ENCODE measurements around the gene CCDC74A.

- TF ChIP-seq CTCF (conservative IDR thresholded peaks at IDR 0.05; ENCODE audit: low read depth, low read length) (no peak), EZH2 (IDR thresholded peaks at IDR 0.05; ENCODE audit: borderline replicate concordance, low read depth, low read length, poor library complexity, severe bottlenecking) (no peak)
Measured at GRCh38 chr2:131543385-131543891, 15.8 kb downstream of the CCDC74A start.
